SK-N-SH (cell line): ENCODE measurements around the gene SLC12A6. TPM values are rescaled to one million over a fixed set of nuclear protein-coding genes. Genes with fewer than 3 reads are reported as not detected.
"Not testable (repeated sequence)": the region's sequence is repeated elsewhere in the genome, so short reads cannot be mapped to it uniquely, and the experiment has no call there.

Experiments used
- CTCF ChIA-PET: fragments of 300-600, 350-600 bp; formaldehyde crosslinking; extraction: SDS; loops from one replicate; lab custom pipeline; 2021; lab: Yijun Ruan, JAX
- POLR2A ChIA-PET: fragments of 350-600 bp; sonication (Branson Sonifier 250); formaldehyde crosslinking; extraction: SDS; loops from one replicate; lab custom pipeline; 2020; ENCODE audit warnings: antibody characterized with exemption, inconsistent platforms; lab: Yijun Ruan, JAX
- DNase-seq: peaks from one replicate; pipeline ENCODE4 v3.0.0; 2012
- H2AFZ ChIP-seq: fragments of 200-600 bp; sonication (generic); 2 replicates; pipeline ENCODE4 v1.8.1; 2016; ENCODE audit warnings: antibody characterized with exemption, mild to moderate bottlenecking, low read depth
- H3F3A ChIP-seq: fragments of 200-600 bp; sonication (generic); replicated peaks from 2 replicates; pipeline ENCODE3; 2016; ENCODE audit warnings: antibody characterized with exemption, mild to moderate bottlenecking; ENCODE audit not compliant: insufficient read depth
- H3K27ac ChIP-seq, 2 experiments: fragments of 200-500 bp in 1 of 2; fragments of 200-600 bp in 1 of 2; sonication (Bioruptor generic) in 1 of 2; sonication (generic), shearing (Covaris generic) in 1 of 2; 2 replicates each; pipeline versions ENCODE4 v1.5.1 to v1.6.1; 2014 to 2016; ENCODE audit warnings: low read depth in 2 of 2, inconsistent platforms in 1 of 2, low read length in 1 of 2, mild to moderate bottlenecking in 1 of 2, mixed read lengths in 1 of 2
- H3K27me3 ChIP-seq: fragments of 200-600 bp; sonication (generic), shearing (Covaris generic); 2 replicates; pipeline ENCODE4 v1.6.1; 2016; ENCODE audit warnings: mixed run types; ENCODE audit not compliant: insufficient read depth
- H3K36me3 ChIP-seq, 2 experiments: fragments of 200-500 bp in 1 of 2; fragments of 200-600 bp in 1 of 2; sonication (Bioruptor generic) in 1 of 2; sonication (generic) in 1 of 2; replicated peaks in 1 of 2; 2 replicates each; pipeline versions ENCODE3 to v1.5.1; 2014 to 2016; ENCODE audit warnings: low read length in 1 of 2, mild to moderate bottlenecking in 1 of 2; ENCODE audit not compliant: insufficient read depth in 2 of 2, control insufficient read depth in 1 of 2
- H3K4me1 ChIP-seq, 2 experiments: fragments of 200-500 bp in 1 of 2; fragments of 200-600 bp in 1 of 2; sonication (Bioruptor generic) in 1 of 2; sonication (generic), shearing (Covaris generic) in 1 of 2; 2 replicates each; pipeline versions ENCODE4 v1.5.1 to v1.6.1; 2014 to 2016; ENCODE audit warnings: low read depth in 1 of 2, low read length in 1 of 2, mixed run types in 1 of 2; ENCODE audit not compliant: insufficient read depth in 2 of 2, control insufficient read depth in 1 of 2
- H3K4me2 ChIP-seq: fragments of 200-600 bp; sonication (generic), shearing (Covaris generic); 2 replicates; pipeline ENCODE4 v1.6.1; 2017; ENCODE audit warnings: mixed run types
- H3K4me3 ChIP-seq, 2 experiments: fragments of 200-500 bp in 1 of 2; fragments of 200-600 bp in 1 of 2; sonication (Bioruptor generic) in 1 of 2; sonication (generic), shearing (Covaris generic) in 1 of 2; 2 replicates each; pipeline versions ENCODE4 v1.5.1 to v1.8.1; 2014 to 2016; ENCODE audit warnings: low read depth in 2 of 2, inconsistent platforms in 1 of 2, low read length in 1 of 2, mild to moderate bottlenecking in 1 of 2, mixed read lengths in 1 of 2, moderate library complexity in 1 of 2
- H3K79me2 ChIP-seq: fragments of 200-600 bp; sonication (generic); 2 replicates; pipeline ENCODE4 v1.8.1; 2017; ENCODE audit warnings: mild to moderate bottlenecking; ENCODE audit not compliant: insufficient read depth
- H3K9ac ChIP-seq: fragments of 200-600 bp; sonication (generic); 2 replicates; pipeline ENCODE4 v1.6.1; 2017; ENCODE audit warnings: mixed run types
- H3K9me2 ChIP-seq: fragments of 200-600 bp; sonication (generic); 2 replicates; pipeline ENCODE4 v1.6.1; 2017; ENCODE audit warnings: mixed run types
- H3K9me3 ChIP-seq: fragments of 200-600 bp; sonication (generic); 2 replicates; pipeline ENCODE4 v1.6.1; 2017; ENCODE audit warnings: mixed run types, mild to moderate bottlenecking, moderate library complexity
- H4K20me1 ChIP-seq: fragments of 200-600 bp; sonication (generic); 2 replicates; pipeline ENCODE4 v1.6.1; 2017; ENCODE audit warnings: mild to moderate bottlenecking, mixed run types; ENCODE audit not compliant: insufficient read depth
- ELF1 ChIP-seq: IDR thresholded peaks from 2 replicates; pipeline ENCODE4 v1.4.0; 2012
- FOSL2 ChIP-seq: IDR thresholded peaks from 2 replicates; pipeline ENCODE4 v1.4.0; 2012; ENCODE audit warnings: low read depth, mild to moderate bottlenecking, moderate library complexity, borderline replicate concordance
- FOXM1 ChIP-seq: IDR thresholded peaks from 2 replicates; pipeline ENCODE4 v1.4.0; 2012; ENCODE audit warnings: low read depth, mild to moderate bottlenecking
- GABPA ChIP-seq: IDR thresholded peaks from 2 replicates; pipeline ENCODE4 v1.4.0; 2012; ENCODE audit warnings: low read depth, mild to moderate bottlenecking
- GATA2 ChIP-seq: sonication (generic); formaldehyde crosslinking; IDR thresholded peaks from 2 replicates; pipeline ENCODE4 v1.5.0; 2020; ENCODE audit warnings: mild to moderate bottlenecking, missing genetic modification reagents
- MEF2A ChIP-seq: IDR thresholded peaks from 2 replicates; pipeline ENCODE4 v1.4.0; 2012; ENCODE audit warnings: low read depth, borderline replicate concordance
- MXI1 ChIP-seq: IDR thresholded peaks from 2 replicates; pipeline ENCODE4 v1.6.1; 2012; ENCODE audit warnings: mild to moderate bottlenecking, low read depth, low read length, improper control_type of control experiment
- NRF1 ChIP-seq: IDR thresholded peaks from 2 replicates; pipeline ENCODE4 v1.6.1; 2012; ENCODE audit warnings: low read depth, mild to moderate bottlenecking, low read length
- POLR2AphosphoS5 ChIP-seq: IDR thresholded peaks from 2 replicates; pipeline ENCODE4 v1.6.1; 2012; ENCODE audit warnings: low read depth, low read length
- RCOR1 ChIP-seq: fragments of 150-350 bp; IDR thresholded peaks from 2 replicates; pipeline ENCODE4 v1.6.1; 2017; ENCODE audit warnings: antibody characterized with exemption, low read length
- RFX5 ChIP-seq: IDR thresholded peaks from 2 replicates; pipeline ENCODE4 v1.6.1; 2012; ENCODE audit warnings: mild to moderate bottlenecking, improper control_type of control experiment, low read length
- SMC3 ChIP-seq: IDR thresholded peaks from 2 replicates; pipeline ENCODE4 v1.6.1; 2012; ENCODE audit warnings: low read depth, low read length, improper control_type of control experiment
- TAF1 ChIP-seq: IDR thresholded peaks from 2 replicates; pipeline ENCODE4 v1.6.1; 2012; ENCODE audit warnings: low read depth, mild to moderate bottlenecking, low read length, moderate library complexity, borderline replicate concordance
- TEAD4 ChIP-seq: IDR thresholded peaks from 2 replicates; pipeline ENCODE4 v1.4.0; 2012; ENCODE audit warnings: mild to moderate bottlenecking, borderline replicate concordance; ENCODE audit not compliant: insufficient read depth
- USF2 ChIP-seq: fragments of 150-350 bp; IDR thresholded peaks from 2 replicates; pipeline ENCODE4 v1.6.1; 2017; ENCODE audit warnings: antibody characterized with exemption, low read length, low read depth, borderline replicate concordance
- WGBS: methylation state at CpG from one replicate; pipeline ENCODE4 v1.1.6; 2017; ENCODE audit warnings: low lambda C conversion rate; 5-methylcytosine and 5-hydroxymethylcytosine counted together
- polyA plus RNA-seq, 3 experiments: library from polyadenylated mRNA; depleted of rRNA; stranded (reverse); fragments of >200 nt; gene quantifications; 2 replicates each; pipeline ENCODE4 v1.2.3, GENCODE V29; 2012
- TF ChIP-seq, protein P1 (sequence below): IDR thresholded peaks from 2 replicates; pipeline ENCODE4 v1.4.0; 2012; ENCODE audit warnings: low read depth

Gene SLC12A6
- polyA plus RNA-seq, 1 of the 3 experiments (the other 2 are of a cell fraction), result 7.7 TPM

DNA sequence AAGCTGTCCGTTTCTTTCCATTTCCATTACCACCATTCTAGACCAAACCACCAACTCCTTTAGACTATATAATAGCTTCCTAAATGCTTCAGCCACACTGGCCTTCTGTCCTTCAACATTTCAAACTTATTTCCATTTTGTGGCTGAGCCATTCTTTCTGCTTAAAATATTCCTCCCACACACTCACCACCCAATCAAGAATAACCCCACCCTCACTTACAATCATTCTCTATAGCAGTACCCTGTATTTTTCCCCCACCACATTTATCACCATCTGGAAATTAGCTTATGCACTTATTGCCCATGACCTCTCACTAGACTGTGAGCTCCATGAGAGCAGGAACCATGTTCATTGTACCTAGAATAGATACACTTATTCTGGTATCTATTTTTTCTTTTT, 134.3 kb downstream of the SLC12A6 start:
- peaks cover 5 to 35% of the 10 kb centered on the region in 2 experiments for H3K36me3 ChIP-seq
- no peak overlapping the region for H3K9ac ChIP-seq
- no peak for DNase-seq
- POLR2A ChIA-PET, result no interaction called here
- CTCF ChIA-PET, result no interaction called here
- H2AFZ ChIP-seq, result no peak overlapping the region
- H3K4me3 ChIP-seq, result no peak overlapping the region
- no peak overlapping the region for H3K4me2 ChIP-seq
- H3K27ac ChIP-seq, result no peak overlapping the region
- peaks cover 20% of the 10 kb centered on the region for H4K20me1 ChIP-seq
- peaks cover 100% of the 10 kb centered on the region for H3K79me2 ChIP-seq
- H3K27me3 ChIP-seq, result no peaks in the 10 kb centered on the region
- WGBS, result 98% methylated on average over 1 of the region's 1 CpG
- peaks cover 5% of the 10 kb centered on the region for H3F3A ChIP-seq
- TF ChIP-seq USF2 (no peak), GABPA (no peak), MXI1 (no peak), TEAD4 (no peak), GATA2 (CRISPR knock-in tag) (no peak), FOXM1 (no peak), SMC3 (no peak), NRF1 (no peak), FOSL2 (no peak), TAF1 (no peak), RCOR1 (no peak), RFX5 (no peak), POLR2AphosphoS5 (no peak), ELF1 (no peak), MEF2A (no peak)
- TF ChIP-seq, protein P1, sequence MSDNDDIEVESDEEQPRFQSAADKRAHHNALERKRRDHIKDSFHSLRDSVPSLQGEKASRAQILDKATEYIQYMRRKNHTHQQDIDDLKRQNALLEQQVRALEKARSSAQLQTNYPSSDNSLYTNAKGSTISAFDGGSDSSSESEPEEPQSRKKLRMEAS, result no peak
- H3K9me3 ChIP-seq, result no peaks in the 10 kb centered on the region
- peaks cover 0 to 2% of the 10 kb centered on the region in 2 experiments; a peak in 1 of 4 replicates for H3K4me1 ChIP-seq
- H3K9me2 ChIP-seq, result no peaks in the 10 kb centered on the region

GRCh38 chr15:34193272-34193671, 144.3 kb downstream of the SLC12A6 start:
- H3K27me3 ChIP-seq, H3K9me3 ChIP-seq, POLR2A ChIA-PET, H3F3A ChIP-seq, H3K4me1 ChIP-seq, H3K9me2 ChIP-seq, H3K4me3 ChIP-seq, CTCF ChIA-PET, H3K4me2 ChIP-seq, DNase-seq, H3K27ac ChIP-seq, H3K9ac ChIP-seq, H2AFZ ChIP-seq: not testable (repeated sequence)
- 84% methylated on average over 7 of the region's 7 CpGs for WGBS
- Histone ChIP-seq H3K79me2 (peaks cover 99% of the 10 kb centered on the region), H4K20me1 (peaks cover 15% of the 10 kb centered on the region; the same call in 1 of the 2 replicates), H3K36me3 (peaks cover 0 to 18% of the 10 kb centered on the region in 2 experiments)
